Progenitor cell of endocrine pancreas (in vitro differentiated cells): Measurements from ENCODE around the gene DSCAML1. TPM values are rescaled to one million over a fixed set of nuclear protein-coding genes. Genes with fewer than 3 reads are reported as not detected.

Experiments used
- DNase-seq: peaks from one replicate; pipeline ENCODE4 v3.0.0; 2021; ENCODE audit warnings: low spot score; ENCODE audit not compliant: unreplicated experiment
- H3K27ac Mint-ChIP-seq: 2 replicates; pipeline ENCODE4 v1.8.0; 2021; ENCODE audit warnings: mild to moderate bottlenecking, moderate library complexity, mixed read lengths
- H3K27me3 Mint-ChIP-seq: 2 replicates; pipeline ENCODE4 v1.8.0; 2021; ENCODE audit warnings: mixed read lengths
- H3K36me3 Mint-ChIP-seq: 2 replicates; pipeline ENCODE4 v1.8.0; 2022; ENCODE audit warnings: mixed read lengths; ENCODE audit not compliant: insufficient read depth
- H3K4me1 Mint-ChIP-seq: 2 replicates; pipeline ENCODE4 v1.8.0; 2021; ENCODE audit warnings: low read depth, mixed read lengths
- H3K4me3 Mint-ChIP-seq: 2 replicates; pipeline ENCODE4 v1.8.0; 2021; ENCODE audit warnings: low read depth, mild to moderate bottlenecking, moderate library complexity, mixed read lengths
- H3K9me3 Mint-ChIP-seq: 2 replicates; pipeline ENCODE4 v1.8.0; 2021; ENCODE audit warnings: low read depth, mixed read lengths
- total RNA-seq: library from RNA; stranded (reverse); gene quantifications from 2 replicates; pipeline ENCODE4 v1.2.1, GENCODE V29; 2021
- TF ChIP-seq, protein P1 (sequence below): fragments of 200-600 bp; sonication (generic); IDR thresholded peaks from one replicate; pipeline ENCODE4 v1.5.0; 2021; ENCODE audit warnings: antibody characterized with exemption, mild to moderate bottlenecking; ENCODE audit not compliant: unreplicated experiment

The DSCAML1 gene
- total RNA-seq, 1 donor from 2014 or later: 2.7 TPM

DNA sequence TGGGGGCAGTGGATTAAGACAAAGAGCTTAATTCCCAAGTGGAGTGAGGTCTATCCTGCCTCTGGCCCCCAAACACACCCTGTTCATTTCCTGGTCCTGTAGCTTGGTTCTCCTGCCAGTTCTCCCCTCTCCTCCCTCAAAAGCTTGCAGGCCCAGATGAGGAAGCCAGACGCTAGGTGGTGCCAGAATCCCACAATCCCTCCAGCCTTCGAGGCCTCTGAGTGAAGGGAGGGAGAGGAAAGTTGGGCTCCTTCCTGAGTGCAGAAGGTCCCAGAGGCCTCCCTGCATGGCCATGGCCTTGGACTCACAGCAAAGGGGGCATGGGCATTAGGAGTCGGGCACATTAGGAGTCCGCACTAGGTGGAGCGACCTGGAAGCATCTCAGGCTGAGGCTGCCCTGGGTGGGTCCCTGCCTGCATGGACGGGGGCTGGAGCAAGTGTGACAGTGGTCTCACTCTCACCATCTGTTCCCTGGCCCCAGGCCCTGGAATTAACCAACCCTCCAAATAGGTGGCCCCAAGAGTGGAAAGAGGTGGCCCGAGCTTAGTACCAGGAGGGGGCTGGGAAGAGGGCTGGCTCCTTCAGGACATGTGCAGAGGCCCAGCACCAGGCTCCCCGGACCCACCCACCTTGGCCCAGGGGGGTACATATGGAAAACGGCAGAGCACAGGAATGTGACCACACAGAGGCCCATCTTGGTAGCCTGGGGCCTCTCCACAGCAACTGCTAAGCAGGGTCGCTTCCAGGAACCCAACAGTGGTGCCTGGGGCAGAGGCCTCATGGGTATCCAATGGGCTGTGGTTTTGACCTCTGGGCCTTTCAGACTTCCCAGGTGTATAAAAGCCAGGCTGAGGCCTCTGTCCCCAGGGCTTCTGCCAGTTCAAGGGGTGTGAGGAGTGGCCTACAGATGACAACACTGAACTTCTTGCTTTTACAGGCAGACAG lies 22.4 kb upstream of the DSCAML1 start:
- no peaks in the 10 kb centered on the region for H3K9me3 Mint-ChIP-seq
- peak overlapping the region; percentile 4 for H3K27ac Mint-ChIP-seq
- no peaks in the 10 kb centered on the region for H3K36me3 Mint-ChIP-seq
- peak; percentile 73 for DNase-seq
- no peak overlapping the region for H3K4me3 Mint-ChIP-seq
- H3K27me3 Mint-ChIP-seq: peaks cover 7% of the 10 kb centered on the region
- TF ChIP-seq, protein P1, sequence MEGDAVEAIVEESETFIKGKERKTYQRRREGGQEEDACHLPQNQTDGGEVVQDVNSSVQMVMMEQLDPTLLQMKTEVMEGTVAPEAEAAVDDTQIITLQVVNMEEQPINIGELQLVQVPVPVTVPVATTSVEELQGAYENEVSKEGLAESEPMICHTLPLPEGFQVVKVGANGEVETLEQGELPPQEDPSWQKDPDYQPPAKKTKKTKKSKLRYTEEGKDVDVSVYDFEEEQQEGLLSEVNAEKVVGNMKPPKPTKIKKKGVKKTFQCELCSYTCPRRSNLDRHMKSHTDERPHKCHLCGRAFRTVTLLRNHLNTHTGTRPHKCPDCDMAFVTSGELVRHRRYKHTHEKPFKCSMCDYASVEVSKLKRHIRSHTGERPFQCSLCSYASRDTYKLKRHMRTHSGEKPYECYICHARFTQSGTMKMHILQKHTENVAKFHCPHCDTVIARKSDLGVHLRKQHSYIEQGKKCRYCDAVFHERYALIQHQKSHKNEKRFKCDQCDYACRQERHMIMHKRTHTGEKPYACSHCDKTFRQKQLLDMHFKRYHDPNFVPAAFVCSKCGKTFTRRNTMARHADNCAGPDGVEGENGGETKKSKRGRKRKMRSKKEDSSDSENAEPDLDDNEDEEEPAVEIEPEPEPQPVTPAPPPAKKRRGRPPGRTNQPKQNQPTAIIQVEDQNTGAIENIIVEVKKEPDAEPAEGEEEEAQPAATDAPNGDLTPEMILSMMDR: peak; percentile 85
- H3K4me1 Mint-ChIP-seq: peaks cover 44% of the 10 kb centered on the region

DNA sequence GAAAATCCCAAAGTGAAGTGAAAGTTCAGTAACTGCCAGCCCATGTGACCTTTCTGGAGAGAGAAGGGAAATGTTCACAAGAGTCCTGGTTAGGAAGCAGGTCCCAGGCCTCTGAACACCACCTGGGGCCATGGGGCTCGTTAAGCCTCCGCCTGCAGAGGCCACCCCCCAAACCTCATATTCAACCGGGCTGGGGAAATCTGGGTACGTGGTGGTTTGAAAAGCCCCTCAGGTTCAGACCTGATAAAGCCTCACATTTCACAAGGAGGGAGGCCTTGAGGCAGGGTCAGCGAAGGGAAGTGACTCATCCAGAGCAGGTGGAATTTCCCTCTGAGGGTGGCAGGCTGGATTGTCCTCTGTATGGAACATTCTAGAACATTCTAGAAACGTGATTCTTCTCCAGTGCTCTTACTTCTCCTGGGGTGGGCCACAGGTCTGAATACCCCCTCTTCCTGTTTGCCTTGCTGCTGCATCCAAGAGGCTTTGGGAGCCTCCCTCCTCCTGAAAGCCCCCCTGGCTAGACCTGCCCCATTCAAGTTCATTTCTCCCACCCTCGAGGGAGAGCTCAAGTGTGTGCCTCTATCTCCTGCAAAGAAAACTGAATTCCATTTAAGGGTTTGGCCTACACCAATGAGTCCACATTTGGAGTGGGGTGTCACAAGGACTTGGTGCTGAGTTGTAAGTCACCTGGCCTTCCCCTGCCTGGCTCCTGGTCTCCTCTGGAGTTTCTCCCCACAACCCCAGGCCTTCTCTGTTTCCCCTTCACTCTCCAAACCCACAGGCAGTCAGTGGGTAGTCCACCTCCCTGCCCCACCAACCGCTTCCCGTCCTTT lies 21.2 kb upstream of the DSCAML1 start:
- Mint-ChIP-seq H3K9me3 (no peaks in the 10 kb centered on the region), H3K27me3 (peaks cover 7% of the 10 kb centered on the region), H3K36me3 (no peaks in the 10 kb centered on the region), H3K4me3 (no peak overlapping the region), H3K4me1 (peaks cover 50% of the 10 kb centered on the region), H3K27ac (no peak overlapping the region)
- no peak for DNase-seq
- TF ChIP-seq, protein P1: no peak

DNA sequence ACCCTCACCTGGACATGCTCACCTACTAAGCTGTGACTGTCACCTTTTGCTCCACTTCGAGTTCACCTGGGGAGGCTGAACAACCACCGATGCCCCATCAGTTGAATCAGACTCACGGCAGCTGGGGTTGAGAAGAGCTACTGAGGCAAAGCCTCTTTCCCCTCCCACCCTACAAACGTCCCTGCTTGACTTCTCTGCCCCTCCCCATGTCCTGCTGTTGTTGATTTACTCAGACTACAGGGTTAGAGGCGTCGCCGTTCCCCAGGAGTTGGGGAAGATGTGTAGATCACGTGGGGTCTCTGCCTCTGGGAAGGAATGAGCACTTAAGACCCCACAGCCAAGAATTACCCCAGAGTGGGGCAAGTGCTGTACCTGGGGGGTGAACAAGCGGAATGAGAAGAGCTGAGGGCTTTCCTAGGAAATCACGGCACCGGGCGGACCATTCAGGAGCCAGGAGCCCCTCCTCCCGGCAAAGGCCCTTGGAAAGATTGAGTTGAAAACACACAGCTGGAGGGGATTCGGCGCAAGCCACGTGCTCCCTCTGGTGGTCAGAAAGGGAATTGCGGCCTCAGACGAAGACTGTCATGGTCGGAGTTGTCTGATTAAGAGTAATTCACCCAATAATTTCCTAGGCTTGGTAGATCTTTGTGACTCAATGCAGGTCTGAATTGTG lies 20.5 kb upstream of the DSCAML1 start:
- DNase-seq: peak; percentile 86
- Mint-ChIP-seq H3K27me3 (peaks cover 6% of the 10 kb centered on the region), H3K4me3 (peak overlapping the region; percentile 36), H3K27ac (peak overlapping the region; percentile 94), H3K36me3 (no peaks in the 10 kb centered on the region), H3K9me3 (no peaks in the 10 kb centered on the region), H3K4me1 (peaks cover 53% of the 10 kb centered on the region)
- TF ChIP-seq, protein P1: peak; percentile 99

DNA sequence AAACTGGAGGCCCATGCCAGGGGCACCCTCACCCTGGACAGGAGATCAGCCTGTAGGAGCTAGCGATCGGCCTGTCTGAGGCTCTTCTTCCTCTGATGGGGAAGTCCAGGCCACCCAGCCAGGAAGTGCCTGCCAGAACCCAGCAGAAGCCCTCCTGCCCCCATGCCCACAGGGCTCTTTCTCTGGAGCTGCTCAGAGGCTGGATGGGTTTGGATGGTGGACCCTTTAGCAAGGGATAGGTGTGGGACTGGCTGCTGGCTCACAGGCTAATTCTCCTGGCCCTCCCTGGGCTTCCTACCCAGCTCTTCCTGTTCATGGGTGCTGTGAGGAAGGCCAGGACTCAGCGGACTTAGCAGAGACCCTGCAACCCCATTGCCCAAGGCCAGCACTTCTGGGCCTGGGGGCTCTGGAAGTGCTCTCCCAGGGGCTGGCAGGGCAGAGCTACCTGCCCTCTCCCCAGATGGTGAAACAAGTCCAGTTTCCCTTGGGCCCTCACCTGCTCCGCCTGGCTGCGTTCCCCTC lies 19.9 kb upstream of the DSCAML1 start:
- Mint-ChIP-seq H3K27ac (peak overlapping the region; percentile 94), H3K36me3 (no peaks in the 10 kb centered on the region), H3K4me1 (peaks cover 55% of the 10 kb centered on the region), H3K9me3 (no peaks in the 10 kb centered on the region), H3K27me3 (peaks cover 11% of the 10 kb centered on the region), H3K4me3 (peak overlapping the region; percentile 36)
- no peak for DNase-seq
- TF ChIP-seq, protein P1: no peak
